ENCODE measurements around the gene LRPAP1.
"Not testable (repeated sequence)": the region's sequence is repeated elsewhere in the genome, so short reads cannot be mapped to it uniquely, and the experiment has no call there.

LRPAP1 gene

GRCh38 chr4:3470244-3471097 is 61.8 kb downstream of the LRPAP1 start:
- no peak for DNase-seq

GRCh38 chr4:3469386-3470243 is 62.6 kb downstream of the LRPAP1 start:
- no peak for DNase-seq

- DNase-seq, result no peak
Observed at GRCh38 chr4:3468804-3469203, 63.4 kb downstream of the LRPAP1 start.

- DNase-seq, result no peak
Observed at GRCh38 chr4:3468154-3468553, 64.1 kb downstream of the LRPAP1 start.

GRCh38 chr4:3467601-3468031 is 64.6 kb downstream of the LRPAP1 start:
- no peak for DNase-seq

GRCh38 chr4:3466691-3467600 is 65.3 kb downstream of the LRPAP1 start:
- no peak for DNase-seq

GRCh38 chr4:3465698-3466671 is 66.2 kb downstream of the LRPAP1 start:
- DNase-seq, result no peak

- DNase-seq, result no peak
Observed at GRCh38 chr4:3464911-3465697, 67.1 kb downstream of the LRPAP1 start.

- no peak for DNase-seq
Observed at GRCh38 chr4:3464349-3464905, 67.8 kb downstream of the LRPAP1 start.

- DNase-seq, result no peak
Observed at GRCh38 chr4:3463556-3464348, 68.5 kb downstream of the LRPAP1 start.

- no peak for DNase-seq
Observed at GRCh38 chr4:3462790-3463415, 69.3 kb downstream of the LRPAP1 start, which contains the start of gene DOK7. TSS of gene DOK7 (plus strand) at chr4:3463306. CDS start at chr4:3463376, 70 bp downstream.

- no peak for DNase-seq
Observed at GRCh38 chr4:3462321-3462789, 69.9 kb downstream of the LRPAP1 start.

GRCh38 chr4:3461515-3462291 is 70.5 kb downstream of the LRPAP1 start:
- DNase-seq, result no peak

- no peak for DNase-seq
Observed at GRCh38 chr4:3460926-3461325, 71.3 kb downstream of the LRPAP1 start.

GRCh38 chr4:3459156-3459555 is 73.1 kb downstream of the LRPAP1 start:
- not testable (repeated sequence) for DNase-seq

GRCh38 chr4:3458371-3458770 is 73.9 kb downstream of the LRPAP1 start:
- DNase-seq, result no peak

GRCh38 chr4:3455596-3455995 is 76.6 kb downstream of the LRPAP1 start:
- not testable (repeated sequence) for DNase-seq

Measured in activated effector memory CD4-positive, alpha-beta T cell treated with anti-CD3 and anti-CD28 coated beads, Interleukin-2, amount 50 U/mL, for 16 hours (primary cell).